PC-3 (cell line): ENCODE results near the gene SFT2D2. TPM values are rescaled to one million over a fixed set of nuclear protein-coding genes. Genes with fewer than 3 reads are reported as not detected.

Source experiments
- ATAC-seq: fragments of 200-7000 bp; cut with Tn5 transposase; 2 replicates; pipeline ENCODE4 v1.9.1; 2020; ENCODE audit warnings: mild to moderate bottlenecking, moderate library complexity
- BruUV-seq: library from RNA; stranded (reverse); fragments of 400-500 nt; replicated peaks from 2 replicates; lab custom pipeline; 2021; lab: Mats Ljungman, UMichigan
- CTCF ChIA-PET: fragments of 300-600 bp; sonication (Branson Sonifier 250); formaldehyde crosslinking; loops from one replicate; lab custom pipeline; 2022; ENCODE audit warnings: antibody characterized with exemption; lab: Charles Lee
- POLR2A ChIA-PET: fragments of 300-600 bp; sonication (Branson Sonifier 250); formaldehyde crosslinking; loops from one replicate; lab custom pipeline; 2022; ENCODE audit warnings: antibody characterized with exemption; ENCODE audit not compliant: unreplicated experiment; lab: Charles Lee
- DNase-seq: peaks from one replicate; pipeline ENCODE4 v3.0.0-alpha.2; 2015
- H2AFZ ChIP-seq: fragments of 300-600 bp; sonication (generic); 2 replicates; pipeline ENCODE4 v1.6.0; 2016; ENCODE audit warnings: antibody characterized with exemption, low read length
- H3F3A ChIP-seq: fragments of 300-600 bp; sonication (generic); one replicate; pipeline ENCODE4 v1.6.0; 2017; ENCODE audit warnings: antibody characterized with exemption, low read length, control low read depth, mild to moderate bottlenecking; ENCODE audit not compliant: unreplicated experiment
- H3K27ac ChIP-seq: fragments of 300-600 bp; sonication (generic); 2 replicates; pipeline ENCODE4 v1.5.1; 2016; ENCODE audit warnings: mild to moderate bottlenecking, low read length
- H3K27me3 ChIP-seq: fragments of 300-600 bp; sonication (generic); 2 replicates; pipeline ENCODE4 v1.6.1; 2016; ENCODE audit warnings: low read length, mixed read lengths
- H3K36me3 ChIP-seq: fragments of 300-600 bp; sonication (generic); 2 replicates; pipeline ENCODE4 v1.6.1; 2016; ENCODE audit warnings: low read depth, mixed run types, low read length, mixed read lengths
- H3K4me1 ChIP-seq: fragments of 300-600 bp; sonication (generic); 2 replicates; pipeline ENCODE4 v1.5.1; 2016; ENCODE audit warnings: low read length; ENCODE audit not compliant: insufficient read depth
- H3K4me2 ChIP-seq: fragments of 300-600 bp; sonication (generic); 2 replicates; pipeline ENCODE4 v1.6.0; 2016; ENCODE audit warnings: low read length
- H3K4me3 ChIP-seq: fragments of 300-600 bp; sonication (generic); 2 replicates; pipeline ENCODE4 v1.5.1; 2016; ENCODE audit warnings: mild to moderate bottlenecking, low read length, mixed read lengths
- H3K79me2 ChIP-seq: fragments of 300-600 bp; sonication (generic); 2 replicates; pipeline ENCODE4 v1.6.1; 2017; ENCODE audit warnings: low read length, mixed read lengths
- H3K9ac ChIP-seq: fragments of 300-600 bp; sonication (generic); 2 replicates; pipeline ENCODE4 v1.6.0; 2016; ENCODE audit warnings: mild to moderate bottlenecking, low read length
- H3K9me2 ChIP-seq: fragments of 300-600 bp; sonication (generic); replicated peaks from 2 replicates; pipeline ENCODE4 v1.6.1; 2016; ENCODE audit warnings: mixed run types, low read length, mixed read lengths
- H3K9me3 ChIP-seq: fragments of 300-600 bp; sonication (generic); 2 replicates; pipeline ENCODE4 v1.6.1; 2016; ENCODE audit warnings: low read length, mixed read lengths
- H4K20me1 ChIP-seq: fragments of 300-600 bp; sonication (generic); 2 replicates; pipeline ENCODE4 v1.6.1; 2016; ENCODE audit warnings: low read length, mixed read lengths
- EZH2 ChIP-seq: fragments of 300-600 bp; sonication (generic); IDR thresholded peaks from one replicate; pipeline ENCODE4 v1.6.1; 2017; ENCODE audit warnings: antibody characterized with exemption, mild to moderate bottlenecking, low read length; ENCODE audit not compliant: unreplicated experiment
- EZH2phosphoT487 ChIP-seq: fragments of 300-600 bp; sonication (generic); IDR thresholded peaks from 2 replicates; pipeline ENCODE4 v1.6.1; 2018; ENCODE audit warnings: mild to moderate bottlenecking, antibody characterized with exemption, low read length, borderline replicate concordance
- intact Hi-C: fragments of 100-400 bp; cut with micrococcal nuclease; formaldehyde crosslinking; loops from 2 replicates; pipeline ENCODE4 v1.9.0; 2023
- total RNA-seq: library from RNA; depleted of rRNA; stranded (reverse); fragments of >200 nt; gene quantifications from 2 replicates; pipeline ENCODE4 v1.2.3, GENCODE V29; 2014
- TF ChIP-seq, protein P1 (sequence below): fragments of 300-600 bp; sonication (generic); conservative IDR thresholded peaks from 2 replicates; pipeline ENCODE4 v1.5.1; 2017; ENCODE audit warnings: antibody characterized with exemption, low read depth, mild to moderate bottlenecking, low read length

SFT2D2 gene
- total RNA-seq, 1 experiment from 2014 or later = 38.7 TPM

GRCh38 chr1:168224991-168225390, 813 bp upstream of the SFT2D2 start:
- TF ChIP-seq, protein P1, sequence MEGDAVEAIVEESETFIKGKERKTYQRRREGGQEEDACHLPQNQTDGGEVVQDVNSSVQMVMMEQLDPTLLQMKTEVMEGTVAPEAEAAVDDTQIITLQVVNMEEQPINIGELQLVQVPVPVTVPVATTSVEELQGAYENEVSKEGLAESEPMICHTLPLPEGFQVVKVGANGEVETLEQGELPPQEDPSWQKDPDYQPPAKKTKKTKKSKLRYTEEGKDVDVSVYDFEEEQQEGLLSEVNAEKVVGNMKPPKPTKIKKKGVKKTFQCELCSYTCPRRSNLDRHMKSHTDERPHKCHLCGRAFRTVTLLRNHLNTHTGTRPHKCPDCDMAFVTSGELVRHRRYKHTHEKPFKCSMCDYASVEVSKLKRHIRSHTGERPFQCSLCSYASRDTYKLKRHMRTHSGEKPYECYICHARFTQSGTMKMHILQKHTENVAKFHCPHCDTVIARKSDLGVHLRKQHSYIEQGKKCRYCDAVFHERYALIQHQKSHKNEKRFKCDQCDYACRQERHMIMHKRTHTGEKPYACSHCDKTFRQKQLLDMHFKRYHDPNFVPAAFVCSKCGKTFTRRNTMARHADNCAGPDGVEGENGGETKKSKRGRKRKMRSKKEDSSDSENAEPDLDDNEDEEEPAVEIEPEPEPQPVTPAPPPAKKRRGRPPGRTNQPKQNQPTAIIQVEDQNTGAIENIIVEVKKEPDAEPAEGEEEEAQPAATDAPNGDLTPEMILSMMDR = no peak
- TF ChIP-seq EZH2 (no peak), EZH2phosphoT487 (no peak)
- peak overlapping the region; percentile 90; the same call in 1 of the 2 replicates for H3K9ac ChIP-seq
- peak overlapping the region; percentile 89; the same call in 1 of the 2 replicates for H3K4me3 ChIP-seq
- POLR2A ChIA-PET = no interaction called here
- H3K79me2 ChIP-seq = peaks cover 42% of the 10 kb centered on the region
- no peak for DNase-seq
- no peaks in the 10 kb centered on the region for H3K9me3 ChIP-seq
- no peak overlapping the region for H3K27ac ChIP-seq
- H3K36me3 ChIP-seq = peaks cover 12% of the 10 kb centered on the region
- no peak for ATAC-seq
- H3K9me2 ChIP-seq = no peaks in the 10 kb centered on the region
- intact Hi-C loops = loop anchor here (5.0 kb wide), 2 partner anchors 62 to 508 kb away; no protein-coding TSS in a partner anchor
- peak overlapping the region; percentile 99 for H2AFZ ChIP-seq
- BruUV-seq = no TSS peak
- peaks cover 7% of the 10 kb centered on the region for H3F3A ChIP-seq
- H4K20me1 ChIP-seq = peaks cover 6% of the 10 kb centered on the region; the same call in 1 of the 2 replicates
- peak overlapping the region; percentile 97 for H3K4me2 ChIP-seq
- H3K27me3 ChIP-seq = no peaks in the 10 kb centered on the region
- peaks cover 49% of the 10 kb centered on the region for H3K4me1 ChIP-seq
- CTCF ChIA-PET = interaction anchor here (0.6 to 2.3 kb wide), 3 partner anchors 10 to 334 kb away, joined by 3 to 5 read pairs (median 3); no protein-coding TSS in a partner anchor

GRCh38 chr1:168227620-168228019, 1.8 kb downstream of the SFT2D2 start:
- no peaks in the 10 kb centered on the region for H3K9me2 ChIP-seq
- peaks cover 55% of the 10 kb centered on the region for H3K79me2 ChIP-seq
- intact Hi-C loops = loop anchor here (2.0 to 5.0 kb wide), 3 partner anchors 49 to 510 kb away; partner anchors contain the start of gene TIPRL
- peaks cover 12% of the 10 kb centered on the region for H3K36me3 ChIP-seq
- peak; percentile 49 for DNase-seq
- ChIA-PET CTCF (no interaction called here), POLR2A (interaction anchor here (0.7 kb wide), 1 partner anchor 767 kb away, joined by 9 read pairs; no protein-coding TSS in a partner anchor)
- H3K4me1 ChIP-seq = peaks cover 61% of the 10 kb centered on the region
- H4K20me1 ChIP-seq = peaks cover 6% of the 10 kb centered on the region; the same call in 1 of the 2 replicates
- no peak overlapping the region for H3K9ac ChIP-seq
- no peak; the same call in 1 of the 2 replicates for ATAC-seq
- H3K4me3 ChIP-seq = peak overlapping the region; percentile 89
- peaks cover 7% of the 10 kb centered on the region for H3F3A ChIP-seq
- TF ChIP-seq EZH2phosphoT487 (no peak), EZH2 (no peak)
- TF ChIP-seq, protein P1 = no peak
- no peak overlapping the region for H3K27ac ChIP-seq
- no TSS peak for BruUV-seq
- H3K27me3 ChIP-seq = no peaks in the 10 kb centered on the region
- no peak overlapping the region for H2AFZ ChIP-seq
- peak overlapping the region; percentile 97 for H3K4me2 ChIP-seq
- H3K9me3 ChIP-seq = no peaks in the 10 kb centered on the region

DNA sequence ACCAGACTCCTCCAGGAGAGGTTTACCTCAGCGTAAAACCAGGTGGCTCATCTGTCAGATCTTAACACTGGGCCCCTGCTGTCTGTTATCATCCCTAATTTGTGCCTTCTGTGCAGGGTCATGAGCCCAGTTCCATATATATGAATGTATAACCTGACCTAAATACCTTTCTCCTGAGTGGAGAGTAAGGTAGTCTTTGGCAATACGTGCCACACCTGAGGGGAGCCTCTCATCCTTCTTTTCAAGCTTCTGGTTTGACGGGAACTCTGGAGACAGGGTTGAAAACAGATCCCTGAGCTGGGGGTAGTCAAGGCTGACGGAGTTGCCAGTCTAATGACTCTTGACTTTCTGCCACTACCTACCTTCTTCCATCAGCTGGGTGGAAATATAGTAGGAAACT, 4.1 kb downstream of the SFT2D2 start:
- Histone ChIP-seq H3K36me3 (peaks cover 18% of the 10 kb centered on the region), H3K79me2 (peaks cover 55% of the 10 kb centered on the region), H3K27me3 (no peaks in the 10 kb centered on the region), H3K9me2 (no peaks in the 10 kb centered on the region), H3K4me3 (no peak overlapping the region), H3K27ac (peak overlapping the region; percentile 27), H2AFZ (no peak overlapping the region), H3K9ac (no peak overlapping the region), H3K4me2 (peak overlapping the region; percentile 37), H3K4me1 (peaks cover 50% of the 10 kb centered on the region), H3K9me3 (no peaks in the 10 kb centered on the region), H3F3A (no peaks in the 10 kb centered on the region), H4K20me1 (peaks cover 6% of the 10 kb centered on the region; the same call in 1 of the 2 replicates)
- POLR2A ChIA-PET = no interaction called here
- peak; percentile 53 for DNase-seq
- CTCF ChIA-PET = no interaction called here
- no peak for TF ChIP-seq EZH2
- ATAC-seq = no peak
- no TSS peak for BruUV-seq
- intact Hi-C loops = loop anchor here (5.0 kb wide), 2 partner anchors 57 to 513 kb away; no protein-coding TSS in a partner anchor
